Thymus (tissue), 11 donors: ENCODE measurements around the gene GDF15. TPM values are rescaled to one million over a fixed set of nuclear protein-coding genes. Genes with fewer than 3 reads are reported as not detected.
"Not testable (repeated sequence)": the region's sequence is repeated elsewhere in the genome, so short reads cannot be mapped to it uniquely, and the experiment has no call there.

Experiments
- DNase-seq, 9 donors: peaks; one replicate each; pipeline ENCODE4 v3.0.0-alpha.2; 2013; ENCODE audit warnings: low spot score in 9 of 9, low read depth in 6 of 9, missing footprints in 1 of 9
- H3K27ac ChIP-seq, 2 donors: one replicate each; pipeline ENCODE4 v1.5.1; 2013; ENCODE audit warnings: control low read depth in 1 of 2, low read depth in 1 of 2, low read length in 1 of 2, mild to moderate bottlenecking in 1 of 2, moderate library complexity in 1 of 2
- H3K27me3 ChIP-seq, 2 donors: one replicate each; pipeline ENCODE4 v1.5.1; 2013; ENCODE audit warnings: low read length in 1 of 2; ENCODE audit not compliant: control insufficient read depth in 2 of 2, insufficient read depth in 1 of 2
- H3K36me3 ChIP-seq, 2 donors: one replicate each; pipeline ENCODE4 v1.5.1; 2013; ENCODE audit warnings: low read length in 1 of 2, mild to moderate bottlenecking in 1 of 2, moderate library complexity in 1 of 2; ENCODE audit not compliant: control insufficient read depth in 2 of 2, insufficient read depth in 2 of 2
- H3K4me1 ChIP-seq, 2 donors: one replicate each; pipeline ENCODE4 v1.5.1; 2013; ENCODE audit warnings: low read length in 2 of 2; ENCODE audit not compliant: control insufficient read depth in 2 of 2, insufficient read depth in 2 of 2
- H3K4me3 ChIP-seq, 2 donors: one replicate each; pipeline ENCODE4 v1.5.1; 2013; ENCODE audit warnings: low read length in 2 of 2, control low read depth in 1 of 2, mild to moderate bottlenecking in 1 of 2
- H3K9me3 ChIP-seq, 2 donors: one replicate each; pipeline ENCODE4 v1.5.1; 2013; ENCODE audit warnings: low read length in 1 of 2, mild to moderate bottlenecking in 1 of 2; ENCODE audit not compliant: control insufficient read depth in 2 of 2, insufficient read depth in 1 of 2
- WGBS: extraction: QIAGEN DNeasy Blood & Tissue Kit; methylation state at CpG from one replicate; pipeline ENCODE4 v1.1.7; 2013; 5-methylcytosine and 5-hydroxymethylcytosine counted together
- polyA plus RNA-seq: library from polyadenylated mRNA; stranded (reverse); fragments of 200-250 nt; gene quantifications from one replicate; pipeline ENCODE4 v1.2.3, GENCODE V29; 2013
- total RNA-seq: library from RNA; stranded (reverse); fragments of 120-200 nt; gene quantifications from one replicate; pipeline ENCODE4 v1.2.4, GENCODE V29; 2013
- donor health status: healthy.

The GDF15 gene
- total and polyA plus RNA-seq, 2 donors, result 0.42 to 2.2 TPM

GRCh38 chr19:18346091-18346490 is 39.9 kb upstream of the GDF15 start:
- WGBS, result 91% methylated on average over 8 of the region's 8 CpGs
- Histone ChIP-seq H3K9me3 (peaks cover 0 to 3% of the 10 kb centered on the region in 2 donors), H3K27ac (no peak overlapping the region), H3K27me3 (no peaks in the 10 kb centered on the region), H3K4me1 (peaks cover 0 to 8% of the 10 kb centered on the region in 2 donors), H3K4me3 (no peak overlapping the region), H3K36me3 (peaks cover 8 to 23% of the 10 kb centered on the region in 2 donors)
- DNase-seq, result no peak

GRCh38 chr19:18348171-18348570 is 37.8 kb upstream of the GDF15 start:
- Histone ChIP-seq H3K4me3 (no peak overlapping the region), H3K9me3 (peaks cover 0 to 3% of the 10 kb centered on the region in 2 donors), H3K27ac (no peak overlapping the region), H3K27me3 (no peaks in the 10 kb centered on the region), H3K36me3 (peaks cover 8 to 15% of the 10 kb centered on the region in 2 donors), H3K4me1 (no peaks in the 10 kb centered on the region)
- 96% methylated on average over 17 of the region's 17 CpGs for WGBS
- DNase-seq, result no peak

- peaks cover 8 to 15% of the 10 kb centered on the region in 2 donors for H3K36me3 ChIP-seq
- not testable (repeated sequence) for DNase-seq, H3K4me1 ChIP-seq, H3K27me3 ChIP-seq, H3K9me3 ChIP-seq, H3K27ac ChIP-seq, H3K4me3 ChIP-seq
- WGBS, result 96% methylated on average over 6 of the region's 6 CpGs
These were observed 37.1 kb upstream of the GDF15 start for GRCh38 chr19:18348818-18349339.

GRCh38 chr19:18349524-18350128 is 36.3 kb upstream of the GDF15 start:
- H3K9me3 ChIP-seq, result peaks cover 0 to 3% of the 10 kb centered on the region in 2 donors
- no peaks in the 10 kb centered on the region for H3K4me1 ChIP-seq
- peaks cover 8 to 12% of the 10 kb centered on the region in 2 donors for H3K36me3 ChIP-seq
- no peak overlapping the region for H3K4me3 ChIP-seq
- H3K27ac ChIP-seq, result no peak overlapping the region
- 74% methylated on average over 12 of the region's 12 CpGs for WGBS
- no peak for DNase-seq
- no peaks in the 10 kb centered on the region for H3K27me3 ChIP-seq

GRCh38 chr19:18350490-18350889 is 35.5 kb upstream of the GDF15 start:
- peaks cover 7 to 10% of the 10 kb centered on the region in 2 donors for H3K36me3 ChIP-seq
- no peak for DNase-seq
- WGBS, result 94% methylated on average over 9 of the region's 9 CpGs
- no peaks in the 10 kb centered on the region for H3K4me1 ChIP-seq
- H3K9me3 ChIP-seq, result peaks cover 0 to 3% of the 10 kb centered on the region in 2 donors
- no peak overlapping the region for H3K4me3 ChIP-seq
- no peaks in the 10 kb centered on the region for H3K27me3 ChIP-seq
- H3K27ac ChIP-seq, result no peak overlapping the region

GRCh38 chr19:18351544-18351943 is 34.4 kb upstream of the GDF15 start:
- Histone ChIP-seq H3K9me3 (peaks cover 0 to 3% of the 10 kb centered on the region in 2 donors), H3K36me3 (peaks cover 11 to 18% of the 10 kb centered on the region in 2 donors), H3K27ac (no peak overlapping the region), H3K4me3 (no peak overlapping the region), H3K4me1 (no peaks in the 10 kb centered on the region), H3K27me3 (no peaks in the 10 kb centered on the region)
- DNase-seq, result no peak
- 97% methylated on average over 7 of the region's 7 CpGs for WGBS

GRCh38 chr19:18353378-18354005 is 32.5 kb upstream of the GDF15 start:
- DNase-seq, result no peak
- peaks cover 22 to 26% of the 10 kb centered on the region in 2 donors for H3K36me3 ChIP-seq

GRCh38 chr19:18354743-18355142 is 31.2 kb upstream of the GDF15 start:
- WGBS, result 98% methylated on average over 7 of the region's 7 CpGs
- not testable (repeated sequence) for H3K4me1 ChIP-seq, H3K9me3 ChIP-seq, H3K27me3 ChIP-seq, DNase-seq, H3K4me3 ChIP-seq, H3K27ac ChIP-seq
- peaks cover 26 to 34% of the 10 kb centered on the region in 2 donors for H3K36me3 ChIP-seq

More at GRCh38 chr19:18353378-18354005, 32.5 kb upstream of the GDF15 start:
- peaks cover 0 to 2% of the 10 kb centered on the region in 2 donors for H3K9me3 ChIP-seq
- 98% methylated on average over 8 of the region's 8 CpGs for WGBS
- H3K4me1 ChIP-seq, result no peaks in the 10 kb centered on the region
- H3K27ac ChIP-seq, result no peak overlapping the region
- H3K4me3 ChIP-seq, result no peak overlapping the region
- no peaks in the 10 kb centered on the region for H3K27me3 ChIP-seq

- peaks cover 29 to 44% of the 10 kb centered on the region in 2 donors for H3K36me3 ChIP-seq
- peaks cover 0 to 2% of the 10 kb centered on the region in 2 donors for H3K9me3 ChIP-seq
- H3K27me3 ChIP-seq, result no peaks in the 10 kb centered on the region
- no peak overlapping the region for H3K4me3 ChIP-seq
- WGBS, result 98% methylated on average over 3 of the region's 3 CpGs
- DNase-seq, result no peak
- no peaks in the 10 kb centered on the region for H3K4me1 ChIP-seq
- no peak overlapping the region for H3K27ac ChIP-seq
These were observed 28.9 kb upstream of the GDF15 start for GRCh38 chr19:18357041-18357440.
